ENCODE results near the gene CTNS.

DNA sequence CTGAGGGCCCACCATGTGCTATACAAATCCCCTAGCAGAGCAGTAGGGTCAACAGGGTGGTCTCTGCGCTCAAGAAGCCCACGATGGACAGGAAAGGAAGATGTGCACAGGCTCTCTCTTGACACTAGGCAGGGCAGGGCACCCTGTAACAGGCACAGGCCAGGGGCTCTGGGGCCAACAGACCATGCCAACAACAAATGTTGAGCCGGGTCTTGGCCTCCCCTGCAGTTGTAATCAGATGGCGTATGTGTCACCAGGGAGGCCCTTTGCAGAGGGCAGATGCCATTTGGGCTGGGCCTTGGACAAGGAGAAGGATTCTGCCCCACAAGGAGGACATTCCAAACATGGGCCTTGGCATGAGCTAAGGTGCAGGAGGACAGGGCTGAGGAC is 32.7 kb upstream of the CTNS start:
- TF ChIP-seq, protein P1, sequence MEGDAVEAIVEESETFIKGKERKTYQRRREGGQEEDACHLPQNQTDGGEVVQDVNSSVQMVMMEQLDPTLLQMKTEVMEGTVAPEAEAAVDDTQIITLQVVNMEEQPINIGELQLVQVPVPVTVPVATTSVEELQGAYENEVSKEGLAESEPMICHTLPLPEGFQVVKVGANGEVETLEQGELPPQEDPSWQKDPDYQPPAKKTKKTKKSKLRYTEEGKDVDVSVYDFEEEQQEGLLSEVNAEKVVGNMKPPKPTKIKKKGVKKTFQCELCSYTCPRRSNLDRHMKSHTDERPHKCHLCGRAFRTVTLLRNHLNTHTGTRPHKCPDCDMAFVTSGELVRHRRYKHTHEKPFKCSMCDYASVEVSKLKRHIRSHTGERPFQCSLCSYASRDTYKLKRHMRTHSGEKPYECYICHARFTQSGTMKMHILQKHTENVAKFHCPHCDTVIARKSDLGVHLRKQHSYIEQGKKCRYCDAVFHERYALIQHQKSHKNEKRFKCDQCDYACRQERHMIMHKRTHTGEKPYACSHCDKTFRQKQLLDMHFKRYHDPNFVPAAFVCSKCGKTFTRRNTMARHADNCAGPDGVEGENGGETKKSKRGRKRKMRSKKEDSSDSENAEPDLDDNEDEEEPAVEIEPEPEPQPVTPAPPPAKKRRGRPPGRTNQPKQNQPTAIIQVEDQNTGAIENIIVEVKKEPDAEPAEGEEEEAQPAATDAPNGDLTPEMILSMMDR (IDR thresholded peaks at IDR 0.05): no peak
- TF ChIP-seq POLR2A (IDR thresholded peaks at IDR 0.05): no peak

All from uterus (tissue), 2 donors.